HG03571 (cell line): Measurements from ENCODE around the gene HERC5.
"Not testable (repeated sequence)": the region's sequence is repeated elsewhere in the genome, so short reads cannot be mapped to it uniquely, and the experiment has no call there.

ENCODE experiments used
- ATAC-seq: cut with Tn5 transposase; IDR thresholded peaks from one replicate; pipeline ENCODE4 v1.9.1; 2021; ENCODE audit not compliant: unreplicated experiment

Gene HERC5

GRCh38 chr4:88517825-88518224 is 60.9 kb downstream of the HERC5 start:
- ATAC-seq: no peak

- ATAC-seq: no peak
Measured at GRCh38 chr4:88518911-88519310, 62.0 kb downstream of the HERC5 start.

GRCh38 chr4:88522702-88523324 is 65.9 kb downstream of the HERC5 start:
- ATAC-seq: no peak

DNA sequence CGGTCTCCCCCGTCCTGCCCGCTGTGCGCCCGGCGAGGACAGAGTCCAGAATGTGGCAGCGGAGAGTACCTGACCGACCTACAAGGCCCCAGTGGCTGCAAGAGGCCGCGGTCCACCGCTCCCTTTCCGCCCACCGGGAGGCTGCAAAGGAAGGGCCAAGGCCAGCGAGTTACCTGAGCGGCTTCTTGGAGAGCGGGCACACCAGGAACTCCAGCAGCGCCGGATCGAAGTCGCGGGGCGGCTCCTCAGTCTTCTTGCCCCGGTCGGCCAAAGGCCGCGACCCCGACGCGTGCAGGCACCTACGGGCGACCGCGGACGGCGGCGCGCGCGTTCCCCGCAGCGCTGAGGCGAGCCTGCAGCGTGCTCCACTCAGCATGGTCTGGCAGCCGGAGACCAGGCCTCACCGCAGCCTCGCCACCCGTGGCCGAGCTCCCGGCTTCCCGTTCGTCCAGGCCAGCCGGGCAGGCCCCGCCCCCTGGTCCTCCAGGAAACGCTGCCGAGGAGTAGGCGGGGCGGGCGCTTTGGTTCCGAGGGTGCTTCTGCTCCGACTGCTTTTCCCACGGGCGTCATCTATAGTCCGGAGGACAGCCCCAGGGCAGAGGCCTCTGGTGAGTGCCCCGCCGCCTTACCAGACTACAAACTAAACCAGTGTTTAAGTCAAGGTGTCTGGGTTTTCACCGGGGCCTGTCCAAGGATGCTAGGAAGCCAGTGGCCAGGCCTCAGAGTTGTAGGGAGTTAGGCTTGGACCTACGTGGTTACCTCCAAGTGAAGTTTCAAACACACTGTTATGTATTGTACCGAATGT is 66.6 kb downstream of the HERC5 start, which contains the start of gene PYURF:
PYURF (minus strand) TSS at position 452 of the 805 bp plus-strand sequence; CDS start at position 376, 76 bp downstream.
- peak; percentile 88 for ATAC-seq

DNA sequence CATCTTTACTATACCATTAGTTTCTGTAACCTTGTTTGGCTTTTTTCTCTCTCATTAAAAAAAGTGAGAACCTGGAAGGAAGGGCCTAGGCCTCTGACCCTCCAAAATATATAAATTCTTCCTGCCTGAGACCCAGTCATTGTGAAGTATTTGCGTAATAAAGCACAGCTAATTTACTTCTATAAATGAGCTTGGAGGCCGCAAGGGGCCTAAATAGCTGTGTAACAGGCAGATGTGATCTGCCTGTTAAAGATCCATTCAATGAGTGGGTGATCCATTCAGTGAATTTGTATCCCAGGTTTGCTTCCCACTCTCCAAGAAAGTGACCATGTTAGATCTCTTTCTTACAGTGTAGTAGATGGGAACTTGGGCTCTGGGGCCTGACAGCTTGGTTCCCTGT is 67.3 kb downstream of the HERC5 start:
- no peak for ATAC-seq

GRCh38 chr4:88526221-88526815 is 69.4 kb downstream of the HERC5 start:
- ATAC-seq: no peak

DNA sequence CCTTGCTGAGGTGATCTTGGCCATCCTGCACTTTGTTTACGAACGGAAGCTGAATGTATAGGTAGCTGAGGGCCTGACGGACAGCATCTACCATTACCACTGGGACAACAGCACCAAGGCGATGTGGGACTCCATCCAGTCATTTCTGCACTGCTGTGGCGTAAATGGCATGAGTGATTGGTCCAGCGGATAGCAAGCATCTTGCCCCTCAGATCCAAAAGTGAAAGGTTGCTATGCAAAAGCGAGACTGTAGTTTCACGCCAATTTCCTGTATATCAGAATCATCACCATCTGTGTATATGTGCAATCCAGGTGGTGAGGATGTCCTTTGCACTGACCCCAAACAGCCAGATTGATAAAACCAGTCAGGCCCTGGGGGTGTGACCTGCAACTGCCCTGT is 70.9 kb downstream of the HERC5 start:
- ATAC-seq: peak; percentile 27

DNA sequence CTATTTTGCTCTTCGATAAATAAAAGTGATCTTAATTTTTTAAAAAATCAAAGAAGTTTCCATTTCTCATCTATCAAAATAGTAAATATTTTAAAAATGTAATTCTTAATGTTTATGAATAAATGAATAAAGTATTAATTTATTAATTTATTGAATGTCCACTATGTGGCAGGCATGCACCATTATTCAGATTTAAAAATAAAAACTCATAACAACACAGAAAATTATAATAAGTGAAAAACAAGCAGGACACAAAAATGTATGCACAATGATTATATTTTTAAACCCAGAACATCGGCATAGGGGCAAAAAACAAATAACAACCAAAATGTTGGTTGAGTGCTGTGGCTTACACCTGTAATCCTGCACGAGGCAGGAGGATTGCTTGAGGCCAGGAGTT is 71.9 kb downstream of the HERC5 start:
- ATAC-seq: no peak

GRCh38 chr4:88531549-88531948 is 74.6 kb downstream of the HERC5 start:
- ATAC-seq: no peak

- no peak for ATAC-seq
Measured at GRCh38 chr4:88533088-88533790, 76.3 kb downstream of the HERC5 start.

DNA sequence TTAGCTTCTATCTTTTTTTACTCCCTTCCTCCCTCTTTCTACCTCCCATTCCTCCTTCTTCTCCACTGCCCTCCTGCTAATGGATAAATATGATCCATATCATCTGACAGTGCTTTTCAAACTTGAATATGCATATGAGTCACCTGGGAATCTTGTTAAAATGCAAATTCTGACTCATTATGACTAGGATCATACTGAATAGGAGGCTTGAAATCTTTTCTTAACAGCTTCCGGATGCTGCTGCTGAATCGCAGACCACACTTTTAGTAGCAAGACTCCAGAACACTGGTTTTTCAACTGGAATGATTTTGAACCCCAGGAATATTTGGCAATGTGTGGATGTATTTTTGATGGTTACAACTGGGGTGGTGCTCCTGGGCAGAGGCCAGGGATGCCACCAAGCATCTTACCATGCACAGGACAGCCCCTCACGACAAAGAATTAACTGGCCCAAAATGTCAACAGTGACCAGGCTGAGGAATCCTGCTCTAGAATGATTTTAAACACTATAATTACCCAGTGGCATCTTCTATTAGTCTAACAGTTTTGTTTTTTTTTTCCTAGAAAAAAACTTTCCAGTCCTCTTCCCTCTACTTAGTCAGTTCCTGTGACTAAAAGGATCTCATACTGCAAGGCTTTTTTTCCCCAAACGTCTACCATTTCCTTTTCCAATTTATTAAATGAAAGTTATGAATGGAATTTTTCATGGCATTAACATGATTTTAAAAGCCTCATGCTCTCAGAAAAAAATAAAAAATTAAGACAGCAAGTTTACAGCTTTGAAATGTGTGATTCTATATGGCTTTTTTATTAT is 77.2 kb downstream of the HERC5 start:
- no peak for ATAC-seq

DNA sequence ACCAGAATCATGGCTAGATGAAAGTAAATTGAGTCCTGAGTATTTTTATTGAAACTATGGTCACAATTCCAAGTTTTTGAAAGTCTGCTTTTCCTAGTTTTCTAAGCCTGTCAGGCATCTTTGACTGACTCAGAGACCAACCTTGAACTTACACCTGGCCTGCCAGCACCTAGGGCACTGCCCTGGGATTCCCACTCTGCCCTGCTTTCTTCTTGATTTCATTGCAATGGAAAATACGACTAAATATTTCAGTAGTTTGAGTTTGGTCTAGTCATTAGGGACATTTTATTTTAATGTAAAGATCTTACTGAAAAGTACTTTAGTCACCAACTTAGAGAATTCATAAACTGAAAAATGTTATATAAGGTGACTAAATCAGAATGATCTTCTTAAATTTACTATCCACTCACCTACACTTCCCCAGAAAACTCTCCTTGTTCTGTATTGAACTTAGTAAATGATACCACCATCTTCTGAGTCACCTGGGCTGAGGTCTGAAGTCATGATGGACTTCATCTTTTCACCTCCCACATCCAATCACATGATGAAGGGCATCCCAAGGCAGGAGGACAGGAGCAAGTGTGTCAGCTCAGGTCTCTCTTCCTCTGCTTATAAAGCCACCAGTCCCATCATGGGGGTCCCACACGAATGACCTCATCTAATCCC is 78.3 kb downstream of the HERC5 start:
- no peak for ATAC-seq

DNA sequence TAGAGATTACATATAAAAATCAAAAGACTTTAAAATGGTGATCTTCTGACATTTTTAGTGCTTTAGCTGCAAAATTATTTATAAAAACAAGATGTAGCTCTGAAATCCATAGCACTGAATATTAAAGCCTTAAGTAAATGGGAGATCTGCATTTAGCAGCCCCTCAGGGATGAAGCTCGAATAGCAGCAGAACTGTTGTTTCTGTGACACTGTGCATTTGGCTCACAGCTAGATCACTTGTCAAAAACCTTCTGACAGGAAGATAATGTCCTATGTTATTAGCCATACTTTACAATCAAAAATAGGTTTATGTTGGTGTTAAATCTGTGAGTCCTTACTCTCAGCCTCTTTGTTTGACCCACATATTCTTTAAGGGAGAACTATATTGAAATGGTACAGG is 80.8 kb downstream of the HERC5 start:
- ATAC-seq: no peak

GRCh38 chr4:88539322-88540068 is 82.6 kb downstream of the HERC5 start:
- not testable (repeated sequence) for ATAC-seq

DNA sequence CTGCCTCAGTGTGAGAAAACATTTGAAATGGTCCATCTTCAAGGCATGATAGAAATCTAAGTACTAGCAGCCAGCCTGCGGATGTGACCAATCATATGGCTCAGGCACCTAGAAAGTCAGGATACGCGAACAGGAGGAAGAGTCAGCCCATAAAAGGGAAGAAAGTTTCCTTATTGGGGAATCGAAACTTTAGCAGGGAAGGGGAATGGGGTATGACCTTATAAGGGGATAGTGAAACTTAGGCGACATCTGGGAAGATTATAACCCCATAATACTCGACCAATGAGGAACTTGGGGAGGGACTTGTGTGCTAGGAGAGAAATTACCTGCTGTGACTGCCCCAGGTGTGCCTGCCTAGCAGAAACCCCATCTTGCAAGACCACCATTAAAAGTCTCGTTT is 92.9 kb downstream of the HERC5 start:
- ATAC-seq: no peak
